ENCODE data around the gene DNER. TPM values are rescaled to one million over a fixed set of nuclear protein-coding genes. Genes with fewer than 3 reads are reported as not detected.

Gene DNER
- polyA plus RNA-seq, 3 donors: 0.12 to 0.20 (median 0.16) TPM

GRCh38 chr2:229629039-229629438 is 85.3 kb downstream of the DNER start:
- H2AFZ ChIP-seq (ENCODE audit: insufficient read depth, low read depth, low read length, poor library complexity, severe bottlenecking): no peak overlapping the region
- H3K27me3 Mint-ChIP-seq (ENCODE audit: low read depth in 3 of 3): peaks cover 0 to 4% (median 2%) of the 10 kb centered on the region in 3 donors
- intact Hi-C loops (cut with micrococcal nuclease): no loop called here

DNA sequence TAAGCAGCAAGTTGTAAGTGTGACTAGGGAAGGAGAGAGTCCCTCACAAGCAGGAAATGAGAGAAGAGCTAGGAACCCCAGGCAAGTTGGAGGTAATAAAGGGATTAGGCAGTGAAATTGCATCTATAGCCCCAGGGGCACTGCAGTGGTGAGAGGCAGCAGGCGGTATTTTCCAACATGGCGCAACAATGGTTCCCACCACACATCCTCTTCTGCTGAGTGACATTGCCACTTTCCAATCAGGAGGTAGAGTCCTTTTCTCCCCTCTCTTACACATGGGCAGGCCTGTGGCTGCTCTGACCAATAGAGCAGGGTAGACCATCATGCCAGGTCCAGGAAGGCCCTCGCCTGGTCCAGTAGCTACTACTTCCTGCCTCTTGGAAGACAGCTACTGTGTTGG is 86.6 kb downstream of the DNER start:
- H3K4me1 ChIP-seq (ENCODE audit: control insufficient read depth in 1 of 2, insufficient read depth in 2 of 2, low read length in 2 of 2): no peaks in the 10 kb centered on the region
- H3K9ac ChIP-seq (ENCODE audit: insufficient read depth, low read length, poor library complexity, severe bottlenecking): no peak overlapping the region
- intact Hi-C loops (cut with micrococcal nuclease): no loop called here
- no peaks in the 10 kb centered on the region for H3K4me1 Mint-ChIP-seq
- H3K27ac Mint-ChIP-seq: no peak overlapping the region
- no peaks in the 10 kb centered on the region for H3K79me2 ChIP-seq (ENCODE audit: insufficient read depth, low read length)
- no peak for DNase-seq
- H3K36me3 ChIP-seq (replicated peaks in 1 of 2; ENCODE audit: control insufficient read depth in 1 of 2, insufficient read depth in 2 of 2, low read length in 2 of 2): no peaks in the 10 kb centered on the region
- H3K27me3 ChIP-seq (ENCODE audit: control insufficient read depth in 2 of 2, insufficient read depth in 2 of 2, low read length in 2 of 2): no peaks in the 10 kb centered on the region
- no peaks in the 10 kb centered on the region for H3K36me3 Mint-ChIP-seq
- 0% methylated on average over 1 of the region's 3 CpGs for WGBS (ENCODE audit: insufficient coverage)
- H3K27me3 Mint-ChIP-seq (ENCODE audit: low read depth in 3 of 3): peaks cover 0 to 1% (median 0%) of the 10 kb centered on the region in 3 donors
- peaks cover 0 to 11% (median 6%) of the 10 kb centered on the region in 7 donors for H3K9me3 Mint-ChIP-seq
- H3K4me2 ChIP-seq (replicated peaks; ENCODE audit: extremely low read depth, low read length, poor library complexity, severe bottlenecking): no peak overlapping the region
- no peak overlapping the region for H3K4me3 ChIP-seq (replicated peaks in 1 of 3; ENCODE audit: low read depth in 2 of 3, low read length in 3 of 3)
- no peak overlapping the region for H2AFZ ChIP-seq (ENCODE audit: insufficient read depth, low read depth, low read length, poor library complexity, severe bottlenecking)
- no peak overlapping the region for H3K4me3 Mint-ChIP-seq
- TF ChIP-seq, protein P1, sequence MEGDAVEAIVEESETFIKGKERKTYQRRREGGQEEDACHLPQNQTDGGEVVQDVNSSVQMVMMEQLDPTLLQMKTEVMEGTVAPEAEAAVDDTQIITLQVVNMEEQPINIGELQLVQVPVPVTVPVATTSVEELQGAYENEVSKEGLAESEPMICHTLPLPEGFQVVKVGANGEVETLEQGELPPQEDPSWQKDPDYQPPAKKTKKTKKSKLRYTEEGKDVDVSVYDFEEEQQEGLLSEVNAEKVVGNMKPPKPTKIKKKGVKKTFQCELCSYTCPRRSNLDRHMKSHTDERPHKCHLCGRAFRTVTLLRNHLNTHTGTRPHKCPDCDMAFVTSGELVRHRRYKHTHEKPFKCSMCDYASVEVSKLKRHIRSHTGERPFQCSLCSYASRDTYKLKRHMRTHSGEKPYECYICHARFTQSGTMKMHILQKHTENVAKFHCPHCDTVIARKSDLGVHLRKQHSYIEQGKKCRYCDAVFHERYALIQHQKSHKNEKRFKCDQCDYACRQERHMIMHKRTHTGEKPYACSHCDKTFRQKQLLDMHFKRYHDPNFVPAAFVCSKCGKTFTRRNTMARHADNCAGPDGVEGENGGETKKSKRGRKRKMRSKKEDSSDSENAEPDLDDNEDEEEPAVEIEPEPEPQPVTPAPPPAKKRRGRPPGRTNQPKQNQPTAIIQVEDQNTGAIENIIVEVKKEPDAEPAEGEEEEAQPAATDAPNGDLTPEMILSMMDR (IDR thresholded peaks at IDR 0.05): no peak
- H3K9me3 ChIP-seq (replicated peaks in 1 of 2; ENCODE audit: control insufficient read depth in 1 of 2, insufficient read depth in 1 of 2, low read length in 2 of 2): peaks cover 0 to 3% of the 10 kb centered on the region in 2 donors
- H4K20me1 ChIP-seq (ENCODE audit: insufficient read depth, low read length): no peaks in the 10 kb centered on the region
- H3K27ac ChIP-seq (ENCODE audit: low read depth in 1 of 2, low read length in 2 of 2): no peak overlapping the region

More at GRCh38 chr2:229629039-229629438, 85.3 kb downstream of the DNER start:
- TF ChIP-seq, protein P1 (IDR thresholded peaks at IDR 0.05): no peak
- Histone ChIP-seq H3K9ac (ENCODE audit: insufficient read depth, low read length, poor library complexity, severe bottlenecking) (no peak overlapping the region), H3K4me2 (replicated peaks; ENCODE audit: extremely low read depth, low read length, poor library complexity, severe bottlenecking) (no peak overlapping the region), H3K79me2 (ENCODE audit: insufficient read depth, low read length) (no peaks in the 10 kb centered on the region), H3K27me3 (ENCODE audit: control insufficient read depth in 2 of 2, insufficient read depth in 2 of 2, low read length in 2 of 2) (no peaks in the 10 kb centered on the region), H3K27ac (ENCODE audit: low read depth in 1 of 2, low read length in 2 of 2) (no peak overlapping the region), H3K36me3 (replicated peaks in 1 of 2; ENCODE audit: control insufficient read depth in 1 of 2, insufficient read depth in 2 of 2, low read length in 2 of 2) (no peaks in the 10 kb centered on the region), H4K20me1 (ENCODE audit: insufficient read depth, low read length) (no peaks in the 10 kb centered on the region), H3K9me3 (replicated peaks in 1 of 2; ENCODE audit: control insufficient read depth in 1 of 2, insufficient read depth in 1 of 2, low read length in 2 of 2) (peaks cover 0 to 3% of the 10 kb centered on the region in 2 donors), H3K4me3 (replicated peaks in 1 of 3; ENCODE audit: low read depth in 2 of 3, low read length in 3 of 3) (no peak overlapping the region), H3K4me1 (ENCODE audit: control insufficient read depth in 1 of 2, insufficient read depth in 2 of 2, low read length in 2 of 2) (no peaks in the 10 kb centered on the region)
- no peak for DNase-seq
- H3K4me1 Mint-ChIP-seq: no peaks in the 10 kb centered on the region
- no peaks in the 10 kb centered on the region for H3K36me3 Mint-ChIP-seq
- H3K27ac Mint-ChIP-seq: no peak overlapping the region
- peaks cover 0 to 6% (median 3%) of the 10 kb centered on the region in 7 donors for H3K9me3 Mint-ChIP-seq
- no peak overlapping the region for H3K4me3 Mint-ChIP-seq
